HTR-8/SVneo (cell line): ENCODE data around the gene RPL3.
"Not testable (repeated sequence)": the region's sequence is repeated elsewhere in the genome, so short reads cannot be mapped to it uniquely, and the experiment has no call there.

Experiments
- DNase-seq: peaks from one replicate; pipeline ENCODE4 v3.0.0; 2011; ENCODE audit warnings: low spot score, mixed read lengths; ENCODE audit not compliant: insufficient read length
- FAIRE-seq: peaks from 2 replicates; lab custom pipeline; 2011; peaks lifted over from hg19 to GRCh38; lab: Jason Lieb, UNC

The RPL3 gene

DNA sequence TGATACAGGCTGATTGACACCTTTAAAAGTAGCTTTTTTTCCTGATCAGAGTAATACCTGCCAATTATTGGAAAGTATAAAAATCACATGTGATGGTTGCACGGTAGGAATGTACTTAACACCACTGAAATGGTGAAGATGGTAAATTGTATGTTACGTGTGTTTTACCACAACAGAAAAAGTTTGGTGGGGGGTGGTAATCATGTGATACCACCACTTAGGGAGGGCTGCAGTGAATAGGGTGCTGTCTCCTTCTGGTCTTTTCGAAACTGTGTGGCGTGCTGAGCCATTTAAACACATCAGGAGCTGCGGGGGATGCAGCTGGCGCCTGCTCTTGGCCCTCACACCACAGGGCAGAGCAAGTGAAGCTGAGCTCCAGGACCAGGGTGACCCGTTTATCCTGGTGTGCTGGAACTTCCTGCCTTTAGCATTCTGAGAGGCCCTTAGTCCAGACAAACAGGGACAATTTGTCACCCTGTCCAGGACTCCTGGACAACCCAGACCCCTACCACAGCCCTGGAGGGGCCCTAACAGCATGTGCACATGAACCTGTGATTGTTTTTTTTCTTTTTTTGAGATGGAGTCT, 33.0 kb upstream of the RPL3 start:
- no peak for DNase-seq
- FAIRE-seq, result no peak

DNA sequence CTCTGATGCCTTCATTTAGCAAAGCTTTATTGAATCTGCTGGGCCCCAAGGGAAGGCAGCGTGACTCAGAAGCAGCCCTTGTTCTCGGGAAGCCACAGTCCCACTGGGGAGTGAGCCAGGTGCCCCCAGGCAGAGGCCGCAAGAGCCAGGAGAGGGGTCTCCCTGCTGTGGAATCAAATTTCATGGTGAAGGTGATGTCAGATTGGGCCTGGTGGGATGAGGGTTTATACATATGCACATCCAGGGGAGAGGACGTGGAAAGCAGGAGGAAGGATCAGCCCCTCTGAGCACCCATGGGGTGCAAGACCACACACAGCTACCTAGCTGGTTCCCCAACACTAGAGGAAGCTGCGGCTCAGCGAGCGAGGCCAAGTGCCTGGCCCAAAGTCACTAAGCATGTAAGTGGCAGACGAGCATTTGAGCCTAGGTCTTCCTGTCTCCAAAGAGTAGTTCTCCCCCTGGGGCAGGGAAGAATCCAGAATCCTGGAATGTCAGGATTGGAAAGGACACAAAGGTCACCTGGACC, 32.3 kb upstream of the RPL3 start:
- FAIRE-seq, result peak; percentile 44
- DNase-seq, result peak; percentile 56

DNA sequence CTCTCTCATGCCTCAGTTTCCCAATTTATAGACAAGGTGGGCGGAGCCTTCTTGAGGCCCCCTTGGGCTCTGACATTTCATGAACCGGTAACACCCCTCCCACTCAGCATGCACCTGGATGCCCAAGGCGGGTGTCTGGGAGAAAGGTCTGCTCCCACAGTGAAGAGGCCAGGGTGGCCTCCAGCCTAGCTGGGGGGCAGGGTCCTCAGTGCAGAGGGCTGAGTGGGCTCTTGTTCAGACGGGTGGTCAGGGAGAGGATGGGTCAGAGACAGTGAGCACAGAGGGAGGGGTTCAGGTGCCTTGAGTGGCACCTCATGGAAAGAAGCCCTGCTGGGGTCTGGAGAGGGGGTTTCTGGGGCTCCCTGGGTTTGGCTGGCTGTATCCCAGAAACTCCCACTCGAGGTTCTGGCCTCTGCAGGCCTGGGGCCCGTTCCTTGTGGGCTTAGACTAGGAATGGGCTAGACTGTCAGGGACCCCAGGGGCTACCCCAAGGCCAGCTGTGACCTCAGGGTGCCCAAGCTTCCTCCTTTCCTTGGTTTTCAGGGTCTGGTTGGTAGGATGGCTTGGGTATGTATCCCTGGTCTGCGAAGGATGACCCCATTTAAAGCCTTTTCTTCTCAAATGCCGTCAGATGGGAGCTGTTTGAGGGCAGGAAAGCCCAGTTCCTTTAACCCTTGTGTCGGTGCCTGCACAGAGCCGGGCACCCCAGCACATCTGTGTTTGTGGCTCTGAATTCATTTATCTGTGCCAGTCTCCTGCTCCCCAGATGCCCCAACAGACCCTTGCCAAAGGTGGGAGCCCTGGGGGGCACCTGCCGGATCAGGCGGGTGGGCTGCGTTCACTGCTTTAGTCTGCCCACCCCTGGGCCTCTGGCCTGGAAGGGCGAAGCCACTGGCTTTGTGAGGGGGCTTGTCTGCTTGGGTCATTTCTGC, 31.6 kb upstream of the RPL3 start:
- DNase-seq, result no peak
- FAIRE-seq, result no peak

DNA sequence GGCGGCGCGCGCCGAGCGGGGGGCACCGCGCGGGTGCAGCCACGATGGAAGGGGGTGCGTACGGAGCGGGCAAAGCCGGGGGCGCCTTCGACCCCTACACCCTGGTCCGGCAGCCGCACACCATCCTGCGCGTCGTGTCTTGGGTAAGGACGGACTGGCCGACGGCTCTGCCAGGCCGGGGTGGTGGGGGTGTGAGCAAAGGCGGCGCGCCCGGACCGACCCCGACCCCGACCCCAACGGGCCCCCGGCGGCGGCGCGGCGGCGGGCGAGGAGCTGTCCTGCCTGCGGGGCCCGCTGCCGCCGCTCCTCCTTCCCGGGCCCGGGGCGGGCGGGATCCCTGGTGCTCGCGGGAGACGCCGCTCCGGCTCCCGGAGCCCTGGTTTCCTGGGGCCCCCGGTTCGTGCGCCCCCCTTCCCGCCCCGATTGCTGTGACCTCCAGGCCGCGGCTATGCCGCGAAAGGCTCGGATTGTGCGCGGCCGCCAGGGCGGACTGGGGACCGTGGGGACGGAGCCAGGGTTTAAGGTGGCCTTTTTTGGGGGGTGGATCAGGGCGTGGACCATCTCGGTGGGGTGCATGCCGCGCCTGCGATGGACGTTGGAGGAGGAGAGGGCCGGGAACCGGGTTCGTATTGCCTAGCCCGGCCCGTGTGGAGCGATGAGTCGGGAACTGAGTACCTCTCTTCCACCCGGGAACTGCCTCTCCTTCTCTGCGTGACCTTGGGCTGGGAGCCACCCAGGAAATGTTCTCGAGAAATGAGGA, 30.7 kb upstream of the RPL3 start, which contains the start of gene SYNGR1:
Gene SYNGR1 (plus strand): TSS at position 25 of the 760 bp plus-strand sequence. CDS start 20 bp downstream, at position 45.
- FAIRE-seq (no peak), DNase-seq (no peak)

DNA sequence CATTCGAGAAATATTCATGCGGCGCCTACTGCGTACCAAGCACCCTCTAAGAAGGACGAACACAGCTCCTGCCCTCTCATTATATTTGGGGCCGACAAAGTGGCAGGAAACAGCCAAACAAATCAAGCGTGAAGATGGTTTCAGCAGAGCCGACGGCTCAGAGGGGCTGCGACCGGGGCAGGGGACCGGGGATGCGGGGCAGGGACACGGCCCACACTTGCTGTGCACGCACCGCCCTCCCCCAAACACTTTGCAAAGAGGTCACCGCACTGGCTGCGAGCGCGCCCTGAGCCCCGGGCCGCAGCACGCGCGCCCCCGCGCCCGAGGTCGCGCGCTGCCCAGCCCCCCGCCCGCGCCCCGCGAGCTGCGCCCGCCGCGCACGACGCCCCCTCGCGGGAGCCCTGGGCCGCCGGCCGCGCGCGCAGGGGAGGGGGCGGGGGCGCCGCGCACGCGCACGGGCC, 30.1 kb upstream of the RPL3 start:
- DNase-seq, result peak; percentile 62
- peak; percentile 66 for FAIRE-seq

DNA sequence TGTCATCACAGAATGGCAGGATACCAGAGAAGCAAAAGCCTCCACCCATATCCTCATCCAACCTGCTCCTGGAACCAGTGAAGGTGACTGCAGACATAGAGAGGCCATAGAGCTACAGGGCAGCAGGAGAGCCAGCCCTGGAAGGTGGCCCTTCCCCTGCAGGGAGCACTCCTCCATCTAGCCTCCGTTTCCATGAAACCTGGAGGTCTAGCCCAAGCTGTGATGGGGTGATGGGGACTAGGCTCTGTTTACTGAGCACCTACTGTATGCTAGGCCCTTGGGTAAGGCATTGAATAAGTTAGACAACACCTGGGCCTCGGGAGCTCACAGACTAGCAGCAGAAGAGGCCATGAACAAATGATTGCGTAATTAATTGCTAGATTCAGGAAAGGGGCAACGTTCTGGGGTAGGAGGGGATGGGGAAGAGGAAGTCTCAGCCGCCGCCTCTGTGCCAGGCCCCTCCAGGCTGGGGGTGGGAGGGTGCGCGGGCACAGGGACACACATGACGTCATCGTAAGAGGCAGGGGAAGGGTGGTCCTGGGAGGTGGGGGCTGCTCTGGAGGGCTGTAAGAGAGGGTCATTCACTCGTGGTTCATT, 29.6 kb upstream of the RPL3 start:
- FAIRE-seq (peak; percentile 69), DNase-seq (peak; percentile 41)

DNA sequence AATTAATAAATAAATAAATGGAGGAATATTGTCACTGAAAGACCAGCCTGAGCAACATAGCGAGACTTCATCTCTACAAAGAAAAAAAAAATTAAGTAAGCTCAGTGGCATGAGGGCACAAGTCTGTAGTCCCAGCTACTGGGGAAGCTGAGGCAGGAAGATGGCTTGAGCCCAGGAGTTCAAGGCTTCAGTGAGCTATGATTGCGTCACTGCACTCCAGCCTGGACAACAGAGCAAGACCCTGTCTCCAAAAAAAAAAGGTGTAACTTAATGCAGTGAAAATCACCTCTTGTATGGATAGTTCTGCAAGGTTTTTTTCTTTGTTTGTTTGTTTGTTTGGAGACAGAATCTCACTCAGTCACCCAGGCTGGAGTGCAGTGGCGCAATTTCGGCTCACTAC, 25.8 kb upstream of the RPL3 start:
- DNase-seq (no peak), FAIRE-seq (no peak)

DNA sequence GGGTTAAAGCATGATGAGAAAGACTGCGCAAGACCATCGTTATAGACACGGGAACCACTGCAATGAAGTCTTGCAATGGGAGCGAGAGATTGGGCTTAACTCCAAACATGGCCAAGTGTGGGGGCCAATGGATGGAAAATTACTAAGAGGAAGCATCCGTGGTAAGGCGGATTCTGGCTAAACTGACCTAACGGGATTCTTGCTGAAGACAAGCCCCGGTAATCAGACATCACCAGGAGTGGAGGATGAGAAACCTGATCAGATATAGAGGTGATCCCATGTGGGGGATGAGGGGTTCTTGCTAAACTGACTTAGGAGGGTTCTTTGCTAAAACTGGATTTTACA, 24.6 kb upstream of the RPL3 start:
- FAIRE-seq, result no peak
- no peak for DNase-seq

DNA sequence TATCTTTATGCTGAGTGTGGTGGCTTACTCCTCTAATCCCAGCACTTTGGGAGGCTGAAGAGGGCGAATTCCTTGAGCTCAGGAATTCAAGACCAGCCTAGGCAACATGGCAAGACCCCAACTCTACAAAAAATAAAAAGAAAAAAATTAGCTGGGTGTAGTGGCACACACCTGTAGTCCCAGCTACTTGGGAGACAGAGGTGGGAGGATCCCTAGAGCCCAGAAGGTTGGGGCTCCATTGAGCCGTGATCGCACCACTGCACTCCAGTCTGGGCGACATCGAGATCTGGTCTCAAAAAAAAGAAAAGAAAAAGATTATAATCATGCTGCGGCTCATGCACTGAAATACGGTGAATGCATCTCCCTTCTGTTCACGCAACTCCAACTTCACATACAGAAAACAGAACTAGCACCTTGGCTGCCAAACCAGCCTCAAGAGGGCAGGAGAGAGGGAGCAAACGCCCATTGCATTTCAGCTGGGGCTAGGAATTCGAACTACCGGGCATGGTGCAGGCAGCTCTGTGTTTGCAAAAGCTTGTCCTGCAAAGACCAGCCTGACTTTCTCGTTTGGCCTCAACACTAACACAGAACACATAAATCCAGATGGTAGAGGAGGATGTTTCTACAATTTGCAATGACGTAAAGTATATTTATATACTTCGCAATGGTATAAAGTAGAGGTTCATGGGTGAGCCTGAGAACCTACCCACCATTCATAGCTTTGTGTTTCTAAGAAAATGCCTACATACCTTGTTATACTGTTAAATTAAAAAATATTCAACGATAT, 24.0 kb upstream of the RPL3 start:
- DNase-seq, result peak; percentile 45
- peak; percentile 38 for FAIRE-seq

DNA sequence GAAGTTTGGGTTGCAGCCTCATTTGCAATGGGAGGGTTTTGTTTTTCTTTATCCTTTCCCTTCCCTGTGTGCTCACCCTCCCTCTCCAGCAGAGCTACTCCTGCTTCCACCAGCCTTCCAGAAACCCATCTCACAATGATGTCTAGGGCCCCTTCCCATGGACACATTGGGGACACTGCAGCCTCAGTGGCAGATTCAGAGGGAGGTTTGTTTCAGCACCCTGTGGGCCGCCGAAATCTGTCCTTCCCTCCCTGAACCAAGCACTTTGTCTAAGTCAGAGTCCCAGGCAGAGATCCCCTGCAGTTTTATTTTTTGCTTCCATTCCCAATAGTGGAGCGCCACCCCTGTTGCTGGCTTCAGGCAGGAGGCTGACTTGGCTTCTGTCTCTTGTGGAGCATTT, 21.8 kb upstream of the RPL3 start:
- FAIRE-seq (peak; percentile 26), DNase-seq (no peak)

DNA sequence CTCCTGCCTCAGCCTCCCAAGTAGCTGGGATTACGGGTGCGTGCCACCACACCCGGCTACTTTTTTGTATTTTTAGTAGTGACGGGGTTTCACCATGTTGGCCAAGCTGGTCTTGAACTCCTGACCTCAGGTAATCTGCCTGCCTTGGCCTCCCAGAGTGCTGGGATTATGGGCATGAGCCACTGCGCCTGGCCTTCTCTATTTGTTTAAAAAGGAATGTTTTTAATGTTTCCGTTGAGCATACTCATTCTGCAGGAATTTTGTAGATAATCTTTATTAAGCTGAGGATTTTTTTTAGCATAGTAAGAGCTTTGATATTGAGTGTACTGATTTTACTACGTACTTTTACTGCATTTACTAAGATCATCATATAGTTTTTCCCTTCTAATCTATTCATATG, 20.4 kb upstream of the RPL3 start:
- not testable (repeated sequence) for FAIRE-seq, DNase-seq

DNA sequence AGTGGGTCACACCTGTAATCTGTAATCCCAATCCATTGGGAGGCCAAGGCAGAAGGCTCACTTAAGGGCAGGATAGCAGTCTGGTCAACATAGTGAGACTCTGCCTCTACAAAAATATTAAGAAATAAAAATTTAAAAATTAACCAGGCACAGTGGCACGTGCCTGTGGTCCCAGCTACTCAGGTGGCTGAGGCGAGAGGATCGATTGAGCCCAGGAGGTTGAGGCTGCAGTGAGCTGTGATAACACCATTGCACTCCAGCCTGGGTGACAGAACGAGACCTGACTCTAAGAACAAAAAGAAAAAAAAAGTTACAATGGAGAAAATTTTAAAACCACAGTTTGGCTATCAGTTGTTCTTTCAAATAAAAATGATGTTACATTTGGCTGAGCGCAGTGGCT, 17.0 kb upstream of the RPL3 start:
- no peak for FAIRE-seq

DNA sequence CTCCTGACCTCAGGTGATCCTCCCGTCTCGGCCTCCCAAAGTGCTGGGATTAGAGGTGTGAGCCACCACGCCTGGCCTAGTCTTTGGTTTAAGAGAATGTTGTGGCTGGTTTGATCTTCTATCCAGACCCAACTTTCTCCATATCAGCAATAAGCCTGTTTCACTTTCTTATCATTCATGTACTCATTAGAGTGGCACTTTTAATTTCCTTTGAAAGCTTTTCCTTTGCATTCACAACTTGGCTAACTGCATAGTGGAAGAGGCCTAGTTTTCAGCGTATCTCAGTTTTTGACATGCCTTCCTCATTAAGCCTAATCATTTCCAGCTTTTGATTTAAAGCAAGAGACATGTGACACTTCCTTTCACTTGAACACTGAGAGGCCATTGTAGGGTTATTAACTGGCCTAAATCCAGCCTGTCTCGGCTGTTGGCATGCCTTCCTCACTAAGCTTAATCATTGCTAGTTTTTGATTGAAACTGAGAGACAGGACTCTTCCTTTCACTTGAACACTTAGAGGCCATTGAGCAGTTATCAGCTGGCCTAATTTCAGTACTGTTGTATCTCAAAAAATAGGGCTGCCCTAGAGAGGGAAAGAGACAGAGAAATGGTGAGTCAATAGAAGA, 13.1 kb upstream of the RPL3 start:
- FAIRE-seq (no peak), DNase-seq (no peak)

More for the DNA sequence above, 17.0 kb upstream of the RPL3 start:
- no peak for DNase-seq

DNA sequence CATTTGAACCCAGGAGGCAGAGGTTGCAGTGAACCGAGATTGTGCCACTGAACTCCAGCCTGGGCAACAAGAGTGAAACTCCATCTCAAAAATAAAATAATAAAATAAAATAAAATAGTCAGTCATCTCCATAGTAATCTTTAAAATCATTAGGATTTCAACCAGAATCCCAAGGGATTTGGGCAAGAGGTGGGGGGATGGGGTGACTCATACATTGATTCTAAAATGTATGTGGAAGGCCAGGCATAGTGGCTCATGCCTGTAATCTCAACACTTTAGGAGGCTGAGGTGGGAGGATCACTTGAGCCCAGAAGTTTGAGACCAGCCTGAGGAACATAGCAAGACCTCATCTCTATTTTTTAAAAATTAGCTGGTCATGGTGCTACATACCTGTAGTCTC, 11.1 kb upstream of the RPL3 start:
- not testable (repeated sequence) for FAIRE-seq, DNase-seq

DNA sequence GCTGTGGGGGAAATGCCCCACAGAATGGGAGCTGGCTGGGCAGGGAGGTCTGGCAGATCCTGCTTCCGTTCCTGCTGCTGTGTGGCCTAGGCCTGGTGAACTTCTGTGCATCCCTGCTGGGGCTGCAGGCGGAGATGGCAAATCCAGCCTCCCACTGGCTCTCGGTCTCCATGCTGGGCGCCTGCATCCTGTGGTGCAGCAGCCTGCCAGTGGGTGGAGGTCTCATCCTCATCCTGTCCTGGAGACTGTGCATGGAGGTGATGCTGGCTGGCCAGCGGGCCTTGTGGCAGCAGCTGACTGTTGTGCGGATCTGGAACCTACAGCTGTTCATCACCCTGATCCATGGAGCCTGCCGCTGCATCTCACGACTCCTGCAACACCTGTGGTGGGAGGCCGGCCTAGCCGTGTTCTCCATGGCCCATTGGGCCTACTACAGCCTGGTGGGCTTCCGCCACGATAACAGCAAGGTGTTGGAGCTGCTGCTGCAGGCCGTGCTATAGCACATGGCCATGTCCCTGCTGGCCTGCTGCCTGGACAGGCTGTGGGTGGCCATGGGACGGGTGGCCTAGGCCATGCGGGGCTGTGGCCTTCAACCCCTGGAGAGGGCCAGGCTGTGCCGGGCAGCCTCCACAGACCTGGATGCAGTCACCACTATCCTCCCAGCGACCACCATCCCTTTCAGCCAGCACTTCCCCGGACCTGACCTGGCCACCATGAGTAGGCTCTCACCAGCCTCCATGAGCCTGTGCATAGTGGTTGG, 8.8 kb upstream of the RPL3 start:
- DNase-seq (no peak), FAIRE-seq (no peak)

DNA sequence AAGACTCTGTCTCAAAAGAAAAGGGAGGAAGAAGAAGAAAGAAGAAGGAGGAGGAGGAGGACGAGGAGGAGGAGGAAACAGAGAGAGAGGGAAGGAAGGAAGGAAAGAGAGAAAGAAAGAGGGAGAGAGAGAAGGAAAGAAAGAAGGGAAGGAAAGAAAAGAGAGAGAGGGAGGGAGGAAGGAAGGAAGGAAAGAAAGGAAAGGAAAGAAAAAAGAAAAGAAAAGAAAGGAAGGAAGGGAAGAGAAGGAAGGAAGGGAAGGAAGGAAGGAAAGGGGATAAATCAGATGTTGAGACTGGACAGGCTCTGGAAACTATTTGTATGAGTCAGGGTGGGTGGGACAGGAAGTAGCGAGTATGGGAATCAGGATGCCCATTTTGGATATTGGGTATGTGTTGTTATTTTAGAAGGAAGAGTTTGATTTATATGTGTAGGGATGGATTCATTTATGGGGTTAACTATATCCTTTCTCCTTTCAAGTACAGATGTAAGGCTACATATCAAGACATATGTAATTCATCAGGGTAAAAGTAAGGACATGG, 6.0 kb upstream of the RPL3 start:
- no peak for DNase-seq
- FAIRE-seq, result no peak

DNA sequence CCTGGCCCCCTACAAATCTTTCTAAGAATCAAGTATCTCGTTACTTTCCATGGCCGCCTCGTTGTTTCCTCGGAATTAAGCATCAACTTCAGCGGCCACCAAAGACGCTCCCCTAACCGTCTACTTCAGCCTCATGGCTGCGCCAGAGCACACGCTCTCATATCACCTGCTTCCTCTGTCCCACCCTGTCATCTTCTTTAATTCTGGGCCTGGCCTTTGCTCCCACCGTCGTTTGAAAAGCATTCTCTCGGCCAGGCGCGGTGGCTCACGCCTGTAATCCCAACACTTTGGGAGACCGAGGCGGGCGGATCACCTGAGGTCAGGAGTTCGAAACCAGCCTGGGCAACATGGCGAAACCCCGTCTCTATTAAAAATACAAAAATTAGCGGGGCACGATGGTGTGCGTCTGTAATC, 1.2 kb upstream of the RPL3 start:
- not testable (repeated sequence) for DNase-seq, FAIRE-seq
